Measurements from ENCODE around the gene CYBB.
A peak's percentile ranks its signal among the peaks of the same experiment; 100 is the strongest.

Gene CYBB

DNA sequence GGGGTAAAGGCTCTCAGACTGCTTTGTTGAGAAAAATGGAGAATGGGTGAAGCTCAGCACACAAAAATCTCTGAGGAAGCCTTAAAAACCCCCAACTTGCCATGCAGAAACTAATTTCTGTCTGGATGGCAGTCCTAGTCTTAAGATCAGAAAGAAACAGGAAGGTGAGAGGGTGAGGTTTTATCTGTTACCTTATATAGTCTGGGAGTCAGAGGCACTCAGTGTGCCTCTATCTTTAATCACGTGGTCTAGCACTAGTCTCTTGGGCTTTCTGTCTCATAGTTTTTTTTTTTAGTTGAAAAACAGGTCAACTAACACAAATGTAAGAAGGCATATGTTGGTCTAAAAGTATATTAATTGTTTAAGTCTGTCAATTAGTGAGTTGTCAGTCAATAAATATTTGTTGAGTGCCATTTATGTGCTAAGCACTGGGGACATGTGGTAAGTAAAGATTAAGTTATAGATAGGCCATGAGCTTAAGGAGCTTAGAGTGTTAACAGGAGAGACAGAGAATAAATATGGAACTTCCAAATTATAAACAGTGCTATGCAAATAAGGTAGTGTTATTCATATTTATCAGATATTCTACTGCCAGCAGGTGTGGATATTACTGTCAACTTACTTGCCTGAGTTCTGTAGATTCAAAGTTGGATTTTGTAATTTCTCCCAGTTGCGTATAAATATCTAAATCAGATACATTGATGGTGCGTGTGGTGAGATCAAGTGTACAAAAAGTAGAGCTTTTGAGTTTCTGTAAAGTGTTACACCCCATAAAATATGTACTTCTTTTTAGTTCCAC is 7.0 kb downstream of the CYBB start:
- DNase-seq, result no peak

DNA sequence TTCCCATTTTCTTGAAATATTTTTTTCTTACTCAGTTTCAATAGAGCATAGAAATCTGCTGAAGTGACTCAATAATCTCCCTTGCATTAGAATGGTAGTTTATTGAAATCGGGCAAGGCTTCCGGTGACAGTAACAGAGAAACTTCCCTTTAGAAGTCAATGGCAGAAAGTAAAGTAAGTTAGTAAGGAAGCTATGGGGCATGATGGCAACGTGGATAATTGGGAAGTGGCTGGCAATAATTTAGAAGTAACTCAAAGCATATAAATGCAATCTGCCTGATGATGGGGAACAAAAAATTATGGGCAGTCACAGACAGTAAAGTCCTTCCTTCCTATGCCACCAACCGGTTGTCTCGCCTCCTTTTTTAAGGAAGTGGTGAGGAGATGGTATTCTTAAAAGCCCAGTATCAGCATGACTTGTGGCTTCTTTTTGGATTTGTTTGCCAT is 7.6 kb downstream of the CYBB start:
- DNase-seq, result no peak

- DNase-seq, result no peak
These were observed 16.5 kb downstream of the CYBB start for GRCh38 chrX:37796310-37796709.

DNA sequence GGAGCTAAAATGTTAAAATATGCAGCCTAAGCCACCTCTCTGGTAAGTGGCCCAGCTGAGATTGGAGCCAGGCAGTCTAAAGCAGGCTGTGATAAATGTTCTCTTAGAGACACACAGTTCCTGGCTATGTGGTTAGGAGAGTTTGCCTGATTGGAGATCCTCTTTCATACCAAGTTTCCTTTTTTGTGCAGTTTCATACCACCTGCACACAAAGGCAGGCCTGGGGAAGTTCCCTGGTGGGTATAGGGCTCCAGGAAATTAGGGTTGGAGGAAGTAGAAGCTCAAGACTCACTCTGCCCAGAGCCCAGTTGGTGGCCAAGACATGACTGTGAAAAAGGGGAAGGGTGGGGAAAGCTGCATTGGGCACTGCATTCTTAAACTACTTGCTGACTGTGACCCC is 16.9 kb downstream of the CYBB start:
- DNase-seq, result no peak

- no peak for DNase-seq
These were observed 20.1 kb downstream of the CYBB start for GRCh38 chrX:37799936-37800335.

- DNase-seq, result no peak
These were observed 20.9 kb downstream of the CYBB start for GRCh38 chrX:37800717-37801116.

- DNase-seq, result no peak
These were observed 22.2 kb downstream of the CYBB start for GRCh38 chrX:37802028-37802427.

- no peak for DNase-seq
These were observed 23.2 kb downstream of the CYBB start for GRCh38 chrX:37803057-37803456.

GRCh38 chrX:37809970-37810369 is 30.1 kb downstream of the CYBB start:
- no peak for DNase-seq

GRCh38 chrX:37812110-37812509 is 32.3 kb downstream of the CYBB start:
- no peak for DNase-seq

- no peak for DNase-seq
These were observed 33.7 kb downstream of the CYBB start for GRCh38 chrX:37813570-37813969.

- DNase-seq, result no peak
These were observed 35.5 kb downstream of the CYBB start for GRCh38 chrX:37815366-37815765.

GRCh38 chrX:37816766-37817165 is 36.9 kb downstream of the CYBB start:
- DNase-seq, result no peak

- no peak for DNase-seq
These were observed 37.3 kb downstream of the CYBB start for GRCh38 chrX:37817176-37817575.

DNA sequence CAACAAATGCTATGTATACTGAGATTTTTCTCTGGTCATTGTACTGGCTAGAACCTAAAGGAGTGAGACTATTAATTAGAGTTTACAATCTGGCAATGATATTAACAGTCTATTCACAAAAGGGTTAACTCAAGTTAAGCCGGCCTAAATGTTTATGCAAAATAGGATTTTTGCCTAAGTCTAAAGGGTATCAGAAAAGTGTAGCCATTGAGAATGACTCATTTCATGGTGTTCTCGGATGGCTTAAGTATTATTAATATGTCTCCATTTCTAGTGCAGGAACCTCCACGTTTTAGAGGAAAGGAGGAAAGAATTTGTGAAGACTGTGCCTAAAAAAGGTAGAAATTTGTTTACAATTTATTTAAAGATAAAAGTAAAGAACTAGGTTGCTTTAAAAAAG is 37.7 kb downstream of the CYBB start:
- DNase-seq, result no peak

- DNase-seq, result no peak
These were observed 38.2 kb downstream of the CYBB start for GRCh38 chrX:37818031-37818430.

DNA sequence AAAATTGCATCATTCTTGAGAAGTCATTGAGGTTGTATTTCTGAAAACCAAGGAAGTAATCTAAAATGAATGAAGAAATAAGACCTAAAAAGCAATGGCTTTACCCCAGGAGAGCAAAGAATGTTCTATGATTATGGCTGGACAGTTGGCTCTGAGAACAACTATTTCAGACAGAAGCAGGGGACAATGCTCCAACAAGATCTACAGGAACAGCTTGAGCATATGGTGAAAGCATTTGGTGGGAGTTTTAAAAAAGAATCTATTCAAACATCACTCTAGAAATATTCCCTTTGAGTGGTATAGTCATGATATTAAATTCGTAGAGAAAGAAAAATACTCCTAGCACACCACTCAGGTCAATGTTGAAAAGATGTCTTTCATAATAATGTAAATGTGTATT is 40.8 kb downstream of the CYBB start:
- DNase-seq, result no peak

DNA sequence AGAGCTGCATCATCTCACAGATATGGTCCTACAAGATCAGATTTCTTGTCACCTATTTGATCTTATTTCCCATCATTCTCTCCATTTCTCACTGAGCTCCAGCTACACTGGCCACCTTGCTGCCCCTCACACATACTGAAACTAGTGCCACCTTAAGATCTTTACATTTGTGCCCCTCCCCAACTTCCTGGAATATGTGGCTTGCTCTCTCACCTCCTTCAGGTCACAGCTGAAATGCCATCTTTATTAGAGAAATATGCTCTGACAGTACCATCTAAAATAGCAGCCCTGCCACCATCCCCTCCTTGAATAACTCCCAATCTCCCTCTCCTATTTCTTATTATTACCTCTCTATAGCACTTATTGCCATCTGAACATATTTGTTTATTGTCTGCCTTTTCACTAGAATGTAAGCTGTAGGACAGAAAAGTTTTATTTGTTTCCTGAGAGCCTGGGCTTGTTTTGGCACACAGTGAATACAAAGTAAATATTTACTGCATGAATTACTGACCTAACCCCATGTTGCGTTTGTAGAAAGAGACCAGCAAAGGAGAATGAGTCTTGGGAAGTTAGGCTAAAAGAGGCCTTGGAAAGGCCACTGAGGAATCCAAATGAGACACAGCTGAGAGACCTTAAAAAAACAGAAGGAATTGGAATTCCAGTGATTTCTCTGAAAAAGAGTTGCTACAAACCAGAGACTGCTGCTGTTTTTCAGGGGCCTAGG is 44.8 kb downstream of the CYBB start:
- DNase-seq, result no peak

GRCh38 chrX:37825215-37825842 is 45.5 kb downstream of the CYBB start:
- peak; percentile 3 for DNase-seq

- DNase-seq, result no peak
These were observed 49.9 kb downstream of the CYBB start for GRCh38 chrX:37829721-37830120.

- DNase-seq, result no peak
These were observed 50.5 kb downstream of the CYBB start for GRCh38 chrX:37830371-37830770.

- no peak for DNase-seq
These were observed 55.1 kb downstream of the CYBB start for GRCh38 chrX:37834937-37835336.

DNA sequence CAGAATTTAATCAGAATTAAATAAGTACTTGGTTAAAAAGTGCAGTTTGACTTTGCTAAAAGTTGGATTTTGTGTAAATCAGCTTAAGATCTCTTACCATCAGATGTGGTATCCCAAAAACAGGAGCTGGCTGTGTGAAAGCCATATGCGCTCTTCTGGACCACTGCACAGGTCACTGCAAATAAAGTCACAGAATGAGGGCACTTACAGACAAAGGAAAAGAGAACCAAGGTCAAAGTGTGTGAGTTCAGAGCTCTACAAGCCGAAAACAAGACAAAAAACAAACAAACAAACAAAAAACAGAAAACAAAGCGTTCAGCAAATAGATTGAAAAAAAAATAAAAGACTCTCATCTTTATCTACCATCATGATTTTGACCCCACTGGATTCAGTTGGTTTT is 61.1 kb downstream of the CYBB start:
- no peak for DNase-seq

DNA sequence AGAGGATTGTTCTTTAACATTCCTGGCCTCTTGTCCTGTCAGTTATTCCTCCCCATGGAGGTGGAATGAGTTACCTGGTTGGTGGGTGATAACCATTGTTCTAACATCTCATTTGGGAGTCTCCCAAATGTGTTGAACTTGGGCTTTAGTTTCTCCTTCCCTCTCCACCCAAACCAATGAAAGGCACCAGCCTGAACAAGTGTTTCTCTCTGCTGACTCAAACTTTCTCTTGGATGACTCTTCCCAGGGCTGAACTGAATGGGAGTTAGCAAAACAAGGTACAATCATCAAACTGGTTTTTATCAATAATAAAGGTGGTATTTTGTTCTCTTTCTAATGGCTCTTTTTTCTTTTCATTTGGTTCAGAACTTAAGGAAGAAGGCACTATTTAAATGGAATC is 64.8 kb downstream of the CYBB start:
- DNase-seq, result no peak
